GM18868 (cell line): ENCODE measurements around the gene ERC2.
A peak's percentile ranks its signal among the peaks of the same experiment; 100 is the strongest.

Experiments used
- ATAC-seq: cut with Tn5 transposase; IDR thresholded peaks from one replicate; pipeline ENCODE4 v1.9.1; 2021; ENCODE audit warnings: mild to moderate bottlenecking, moderate library complexity; ENCODE audit not compliant: unreplicated experiment

ERC2 gene

DNA sequence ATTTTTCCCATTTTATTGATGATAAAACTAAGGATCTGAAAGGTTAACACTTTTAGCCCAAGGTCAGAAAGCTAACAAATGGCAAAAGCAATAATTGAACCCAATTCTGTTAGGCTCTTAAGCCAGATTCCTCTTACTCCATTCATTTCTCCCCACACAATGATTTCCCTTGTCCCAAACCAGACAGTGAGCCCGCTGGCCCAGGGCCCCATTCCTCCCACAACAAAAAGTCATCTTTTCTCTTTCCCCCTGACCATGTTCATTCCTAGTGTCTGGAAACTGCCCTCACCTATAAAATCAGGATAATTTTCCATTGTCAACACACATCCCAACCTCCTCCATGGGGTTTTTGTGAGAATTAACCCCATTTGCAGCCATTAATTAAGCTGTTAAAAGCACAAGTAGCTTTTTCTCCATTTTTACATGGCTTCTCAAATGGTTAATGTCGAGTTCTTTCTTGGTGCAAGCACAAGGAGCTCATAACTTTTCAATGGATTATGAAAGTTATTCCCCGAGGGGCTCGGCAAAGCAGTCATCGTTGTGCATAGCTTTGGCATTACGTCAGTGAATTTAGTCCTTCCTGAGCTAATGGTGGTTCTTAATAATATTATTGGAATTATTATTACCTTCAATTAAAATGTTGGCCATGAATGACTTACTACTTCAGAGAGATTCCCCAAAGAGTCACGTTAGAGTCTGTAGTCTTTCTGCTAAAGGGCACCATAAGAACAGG lies 830.2 kb downstream of the ERC2 start:
- no peak for ATAC-seq

DNA sequence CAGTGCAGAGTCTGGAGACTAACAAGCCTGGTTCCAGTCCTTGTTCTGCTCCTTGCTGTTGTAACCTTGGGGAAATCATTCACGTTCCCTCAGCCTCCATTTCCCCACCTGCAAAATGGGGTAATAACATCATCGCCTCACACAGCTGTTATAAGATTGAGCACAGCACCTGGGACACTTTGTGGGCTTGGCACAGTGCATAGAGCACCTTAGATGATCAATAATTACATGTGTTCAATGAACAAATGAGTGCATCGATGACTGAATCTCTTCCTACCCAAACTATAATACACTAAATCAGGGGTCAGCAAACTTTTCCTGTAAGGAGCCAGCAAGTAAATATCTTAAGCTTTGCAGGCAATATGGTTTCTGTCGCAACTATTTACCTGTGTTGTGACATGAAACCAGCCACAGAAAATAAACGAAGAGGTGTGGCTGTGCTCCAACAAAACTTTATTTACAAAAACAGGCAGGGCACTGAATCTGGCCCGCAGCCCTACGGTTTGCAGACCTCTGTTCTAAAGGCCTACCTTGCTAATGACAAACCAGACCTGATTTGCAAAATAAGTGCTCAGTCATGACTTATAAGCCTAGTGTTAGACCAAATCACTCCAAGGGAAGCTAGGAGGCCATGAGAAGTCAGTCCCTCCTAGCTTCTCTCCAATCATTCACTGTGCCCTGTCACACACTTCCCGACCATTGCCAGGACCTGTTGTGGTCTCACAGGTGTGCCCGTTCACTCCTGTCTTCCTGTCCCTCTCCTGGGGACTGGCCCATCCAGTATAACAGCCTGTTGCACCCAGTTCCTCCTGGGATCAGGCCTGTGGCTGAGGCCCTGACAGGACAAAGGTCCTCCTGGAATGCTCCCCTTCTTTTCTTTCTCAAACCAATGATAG lies 831.7 kb downstream of the ERC2 start:
- no peak for ATAC-seq

DNA sequence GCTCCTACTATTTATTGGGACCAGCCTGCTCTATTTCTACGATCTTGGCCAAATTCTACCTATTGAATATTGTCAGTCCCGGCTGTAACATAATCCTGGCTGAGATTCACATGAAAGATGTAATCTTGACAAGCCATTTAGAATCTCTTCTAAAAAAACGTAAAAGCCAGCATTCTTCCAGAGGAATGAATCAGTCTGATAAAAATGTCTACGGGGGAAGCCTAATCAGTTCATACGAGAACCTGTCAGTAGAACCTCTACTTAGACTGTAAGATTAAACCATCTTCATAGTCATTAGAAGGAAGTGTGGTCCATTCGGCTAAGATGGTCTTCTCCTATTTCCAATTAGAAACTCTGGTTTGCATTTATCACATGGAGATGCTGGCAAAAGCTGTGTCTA lies 833.9 kb downstream of the ERC2 start:
- no peak for ATAC-seq

DNA sequence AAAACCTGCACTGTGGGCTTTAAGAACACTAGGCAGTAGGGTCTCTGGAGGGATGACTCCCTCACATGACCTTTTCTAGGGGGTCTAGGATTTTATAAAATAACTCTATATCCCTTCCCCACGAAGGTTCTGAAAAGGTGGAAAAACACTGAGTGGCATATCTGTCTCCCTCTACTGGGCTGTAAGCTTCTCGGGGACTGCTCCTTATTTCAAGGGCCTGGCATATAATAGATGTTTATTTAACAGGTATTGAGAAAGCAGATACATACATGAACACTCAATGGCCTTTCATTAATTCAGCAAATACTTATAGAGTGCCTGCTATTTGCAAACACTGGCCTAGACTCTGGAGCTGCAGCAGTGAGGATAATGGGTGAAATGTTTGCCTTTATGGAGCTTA lies 834.9 kb downstream of the ERC2 start:
- ATAC-seq = no peak

DNA sequence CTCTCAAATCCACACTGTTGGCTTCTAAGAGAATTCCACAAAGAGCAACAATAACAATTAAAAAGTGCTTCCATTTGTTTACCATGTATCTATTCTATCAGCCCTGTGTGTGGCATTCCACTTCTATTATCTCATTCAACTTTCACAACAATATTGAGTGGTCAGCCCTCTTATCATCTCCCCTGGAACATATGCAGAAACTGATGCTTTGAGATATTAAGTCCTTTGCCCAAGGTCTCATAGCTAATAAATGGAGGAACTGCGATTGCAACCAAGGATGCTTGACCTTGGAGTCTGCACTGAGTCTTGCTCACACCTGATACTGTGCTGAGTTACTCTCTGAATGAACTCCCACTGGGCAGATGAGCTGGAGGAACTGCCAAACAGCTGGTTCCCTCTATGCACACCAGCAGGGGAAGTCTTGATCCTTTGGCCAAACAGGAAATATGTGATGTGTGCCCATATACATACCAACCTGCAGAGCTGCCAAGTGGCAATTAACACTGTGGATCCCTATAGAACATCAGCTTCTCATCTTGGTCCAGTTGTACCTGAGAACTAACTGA lies 836.4 kb downstream of the ERC2 start:
- no peak for ATAC-seq

DNA sequence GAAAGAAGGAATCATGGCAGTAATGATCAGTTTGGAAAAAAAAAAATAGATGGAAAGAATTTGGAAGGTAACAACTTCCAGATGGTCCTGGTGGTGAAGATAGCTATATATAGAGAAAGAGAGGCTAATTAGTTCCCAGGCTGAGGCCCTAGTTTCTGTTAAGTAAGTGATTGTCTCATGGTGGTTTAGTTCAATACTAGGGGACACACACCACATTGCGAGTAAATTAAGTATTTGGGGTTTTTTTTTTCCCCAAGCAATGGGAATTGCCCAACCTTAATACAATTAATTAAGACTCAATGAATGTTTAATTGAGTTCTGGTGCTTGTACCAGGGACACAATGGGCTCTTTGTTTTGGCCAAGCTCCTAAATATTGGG lies 837.4 kb downstream of the ERC2 start:
- no peak for ATAC-seq

DNA sequence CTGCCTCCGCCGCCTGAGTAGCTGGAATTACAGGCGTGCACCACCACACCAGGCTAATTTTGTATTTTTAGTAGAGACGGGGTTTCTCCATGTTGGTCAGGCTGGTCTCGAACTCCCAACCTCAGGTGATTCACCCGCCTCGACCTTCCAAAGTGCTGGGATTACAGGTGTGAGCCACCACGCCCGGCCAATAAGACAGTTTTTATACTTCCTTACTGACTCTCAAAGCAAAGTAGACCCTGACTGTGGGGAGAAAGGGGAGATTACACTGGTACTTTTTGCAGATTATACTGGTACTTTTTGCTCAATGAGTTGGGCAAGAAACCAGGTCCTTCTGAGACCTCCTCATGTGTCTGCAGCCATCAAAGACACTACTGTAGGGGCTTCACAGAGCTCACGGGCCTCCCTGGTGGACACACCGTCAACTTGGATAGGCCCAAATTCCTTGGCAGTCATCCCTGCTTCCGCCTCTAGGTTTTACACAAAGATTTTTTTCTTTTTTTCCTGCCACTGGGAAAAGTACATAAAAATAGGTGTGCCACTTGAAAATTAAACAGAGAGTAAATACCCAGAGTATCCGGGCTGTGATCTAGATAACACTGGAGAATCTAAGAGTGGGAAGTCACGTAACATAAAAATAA lies 837.9 kb downstream of the ERC2 start:
- no peak for ATAC-seq

DNA sequence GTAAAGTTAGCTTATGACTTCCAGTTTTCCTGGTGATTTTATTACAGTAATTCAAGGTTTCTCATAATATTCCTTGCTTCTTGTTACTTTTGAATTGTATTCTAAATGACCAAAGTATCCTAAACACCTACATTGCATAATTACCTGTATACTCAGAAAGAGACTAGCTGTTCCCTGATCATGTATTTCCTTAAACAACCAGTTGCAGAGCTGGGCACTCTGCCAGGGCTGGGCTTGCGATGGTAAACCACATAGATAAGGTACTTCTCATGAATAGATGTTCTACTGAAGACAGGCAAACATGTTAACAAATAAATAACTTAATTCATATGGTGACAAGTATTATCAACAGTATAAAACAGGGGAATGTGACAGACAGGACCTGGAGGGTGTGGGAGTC lies 838.8 kb downstream of the ERC2 start:
- ATAC-seq = no peak

DNA sequence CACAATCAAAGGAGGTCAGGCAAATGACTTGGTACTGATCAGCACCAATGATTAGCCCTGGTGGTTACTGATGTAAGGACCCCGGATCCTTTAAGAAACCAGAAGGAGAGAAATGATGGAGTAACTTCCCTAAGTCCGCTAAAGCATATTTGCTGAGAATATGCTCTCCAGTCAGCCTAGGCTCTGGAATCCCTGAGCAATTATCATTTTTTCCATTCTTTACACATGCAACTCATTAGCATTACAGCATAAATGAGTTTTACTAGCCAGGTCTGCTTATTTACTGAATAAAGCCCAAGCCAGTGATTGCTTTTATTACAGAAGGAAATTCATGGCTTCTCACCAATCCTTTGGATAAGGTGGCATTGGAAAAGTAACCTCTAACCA lies 842.0 kb downstream of the ERC2 start:
- ATAC-seq = no peak

DNA sequence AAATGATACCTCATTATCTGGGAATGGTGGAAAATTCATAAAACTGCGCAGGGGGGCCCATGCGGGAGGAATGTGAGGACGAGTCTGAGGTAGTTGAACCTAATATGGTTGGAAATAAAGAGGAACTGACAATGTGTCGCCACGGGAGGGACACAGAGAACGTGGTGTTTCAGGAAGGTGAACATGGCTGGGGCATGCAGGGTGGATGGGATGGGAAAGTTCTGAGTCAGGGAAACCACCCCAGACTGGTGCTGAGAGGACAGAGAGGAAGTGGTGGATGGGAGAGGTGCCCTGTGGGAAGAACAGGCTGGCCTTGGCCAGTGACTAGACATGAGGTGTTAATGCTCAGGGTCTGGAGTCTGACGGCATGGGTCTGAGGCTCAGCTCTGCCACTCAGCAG lies 844.0 kb downstream of the ERC2 start:
- ATAC-seq = no peak

DNA sequence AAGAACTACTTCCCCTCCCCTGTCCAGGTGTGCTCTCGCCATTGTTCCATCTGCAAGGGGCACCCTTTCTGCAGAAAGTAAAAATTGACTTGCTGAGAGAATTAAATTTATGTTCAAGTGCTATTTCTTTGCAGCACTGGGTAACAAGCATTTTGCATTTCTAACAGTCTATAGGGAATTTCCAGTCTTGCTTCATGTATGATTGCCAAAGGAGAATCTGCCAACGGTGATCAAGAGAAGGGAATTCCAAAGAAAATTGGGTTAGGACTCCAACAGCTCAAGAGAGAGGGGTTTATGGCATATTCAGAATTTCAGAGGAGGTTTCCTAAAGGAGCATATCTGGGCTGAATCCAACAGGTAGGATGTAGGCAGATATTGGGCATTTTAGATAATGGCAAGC lies 844.5 kb downstream of the ERC2 start:
- no peak for ATAC-seq

DNA sequence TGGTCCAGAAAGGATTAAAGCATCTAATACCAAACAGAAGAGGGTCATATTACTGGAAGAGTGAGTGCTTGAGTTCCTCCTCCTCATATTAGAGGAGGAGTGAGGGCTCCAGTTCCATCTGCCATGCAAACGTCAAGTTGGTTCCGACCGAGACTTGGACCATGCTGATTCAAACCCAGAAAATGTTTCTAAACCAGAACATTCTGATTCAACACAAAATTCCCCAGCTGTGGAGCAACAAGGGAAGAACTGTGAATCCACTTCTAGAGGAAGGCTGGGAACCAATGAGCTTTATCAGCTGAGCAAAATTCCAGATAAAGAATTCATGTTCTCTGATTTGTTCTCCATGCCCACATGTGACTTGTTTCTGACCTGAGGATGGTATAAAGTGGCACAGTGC lies 845.5 kb downstream of the ERC2 start:
- ATAC-seq = no peak

DNA sequence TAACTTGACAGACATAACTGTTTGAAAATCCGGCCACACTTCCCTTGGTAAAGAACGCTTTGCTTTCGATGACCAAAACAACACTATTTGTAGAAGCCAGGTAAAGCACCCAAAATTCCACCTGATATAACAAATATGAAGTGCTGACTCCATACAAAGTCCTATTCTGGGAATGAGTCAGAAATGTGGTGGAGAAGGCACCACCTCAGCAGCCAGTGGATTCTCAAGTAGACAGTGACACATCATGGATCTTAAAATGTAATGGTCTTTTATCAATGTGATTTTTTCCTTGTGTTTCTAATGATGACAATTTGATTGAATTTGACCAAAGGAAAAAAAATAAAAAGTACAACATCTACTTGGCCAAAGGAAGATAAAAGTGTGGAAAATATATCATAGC lies 846.2 kb downstream of the ERC2 start:
- ATAC-seq = no peak

DNA sequence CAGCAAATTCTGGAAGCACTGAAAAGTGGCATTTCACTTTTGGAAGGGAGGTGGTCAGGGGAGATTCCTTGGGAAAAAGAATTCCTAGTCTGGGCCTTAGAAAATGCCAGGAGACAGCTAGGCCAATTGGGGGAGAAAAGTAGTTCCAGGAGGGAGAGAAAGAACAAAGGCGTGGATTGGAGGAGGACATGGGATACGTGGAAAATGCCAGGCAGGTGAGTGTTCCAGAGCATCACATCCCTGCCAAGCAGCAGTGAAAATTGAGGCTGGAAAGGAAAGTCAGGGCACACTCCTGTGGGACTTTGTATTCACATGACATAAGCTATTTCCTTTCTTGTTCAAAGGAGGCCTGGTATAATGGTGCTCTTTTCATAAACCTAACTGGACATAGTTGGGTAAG lies 846.6 kb downstream of the ERC2 start:
- ATAC-seq = no peak

DNA sequence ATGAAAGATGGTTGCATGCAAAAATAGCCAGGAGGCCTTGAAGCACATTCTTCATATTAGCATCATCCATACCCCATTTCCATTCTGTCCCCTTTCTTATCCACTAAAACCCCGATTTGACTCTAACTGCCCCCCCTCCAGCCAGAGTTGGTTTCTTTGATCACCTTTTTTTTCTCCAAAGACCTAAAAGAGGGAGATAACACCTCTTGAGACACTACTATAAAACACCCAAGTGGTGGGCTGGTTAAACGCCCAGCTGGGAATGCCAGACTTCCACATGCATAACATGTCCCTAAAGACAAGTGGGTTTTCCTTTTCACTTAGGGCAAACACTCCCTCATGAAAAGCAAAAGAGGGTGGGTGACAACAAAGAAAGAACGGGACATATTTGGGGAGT lies 847.2 kb downstream of the ERC2 start:
- ATAC-seq = no peak

DNA sequence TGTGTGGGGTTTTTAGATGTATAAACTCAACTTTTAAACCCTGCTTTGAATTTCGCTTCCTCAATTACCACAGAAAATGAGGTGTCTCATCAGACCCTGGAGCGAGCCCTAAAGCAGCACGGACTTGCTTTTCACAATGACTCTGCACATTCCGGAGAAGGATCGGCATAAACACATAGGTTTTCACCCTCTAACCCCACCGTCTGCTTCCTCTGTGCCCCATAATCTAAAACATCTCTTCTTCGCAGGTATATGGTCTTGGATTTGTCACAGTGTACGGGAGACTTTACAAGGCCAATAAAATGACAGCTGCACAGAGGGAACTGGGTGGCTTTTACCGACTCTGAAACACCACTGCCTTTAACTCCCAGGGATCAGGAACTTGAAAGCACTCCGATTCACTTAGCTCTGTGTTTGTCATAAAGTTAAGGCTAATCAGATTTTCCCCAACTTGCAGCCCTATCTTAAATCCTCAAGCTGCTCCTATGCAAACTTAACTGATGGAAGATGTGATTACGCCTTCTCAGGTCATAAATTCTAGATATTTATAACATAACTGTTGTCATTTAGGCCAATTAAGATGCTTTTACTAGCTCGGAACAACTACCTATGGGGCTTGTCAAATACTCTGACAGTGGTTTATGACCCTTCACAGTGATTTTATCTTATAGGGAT lies 847.8 kb downstream of the ERC2 start:
- ATAC-seq = peak; percentile 76

DNA sequence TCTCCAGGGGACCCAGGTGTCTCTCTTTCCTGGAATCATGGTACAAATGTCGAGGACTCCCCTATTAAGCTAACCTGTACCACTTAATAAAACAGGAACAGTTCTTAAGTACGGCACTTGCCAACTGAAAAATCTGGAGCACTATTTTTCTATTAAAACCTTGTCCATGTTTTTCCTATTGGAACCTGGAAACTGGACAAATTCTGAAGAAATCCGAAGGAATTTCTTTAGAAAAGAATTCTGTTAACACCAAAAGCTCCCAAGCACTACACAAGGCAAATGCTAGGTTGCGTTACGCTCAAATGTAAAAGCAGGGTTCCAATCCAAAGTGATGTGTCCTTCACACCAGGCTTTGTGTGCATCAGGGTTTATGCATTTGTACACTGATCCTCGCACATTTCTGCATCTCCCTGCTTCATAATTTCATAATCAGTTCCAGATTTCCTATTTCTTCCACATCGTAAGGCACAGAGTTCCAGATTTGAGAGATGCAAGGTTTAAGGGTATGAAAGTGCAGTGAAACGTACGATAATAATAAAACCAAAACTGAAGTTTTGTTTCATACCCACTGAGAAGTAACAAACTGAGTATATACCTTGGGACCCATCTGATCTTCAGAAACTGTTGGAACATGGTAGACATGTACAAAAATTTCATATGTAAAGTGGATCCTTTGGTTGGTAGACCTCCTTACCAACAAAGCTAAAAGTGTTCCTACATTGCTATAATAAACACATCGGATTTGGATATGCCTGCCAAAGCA lies 849.0 kb downstream of the ERC2 start:
- ATAC-seq = no peak

DNA sequence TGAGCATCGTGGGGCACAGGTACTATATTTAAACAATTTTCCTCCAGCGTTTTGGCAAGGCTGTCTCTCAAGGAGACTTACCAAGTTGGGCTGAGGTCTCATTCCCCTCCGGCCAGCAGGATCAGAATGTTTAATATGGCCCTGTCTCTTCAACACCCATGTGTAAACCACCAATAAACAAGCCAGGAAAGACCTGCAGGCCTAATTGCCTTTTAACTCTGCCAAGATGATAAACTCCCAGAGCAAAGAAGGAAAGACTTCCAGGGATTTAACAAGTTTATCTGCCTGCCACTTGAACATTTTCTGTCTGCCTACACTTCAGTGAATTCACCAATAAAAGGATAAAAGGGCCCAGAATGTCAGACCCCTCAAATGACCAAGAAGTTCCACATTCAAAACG lies 850.9 kb downstream of the ERC2 start:
- ATAC-seq = no peak

DNA sequence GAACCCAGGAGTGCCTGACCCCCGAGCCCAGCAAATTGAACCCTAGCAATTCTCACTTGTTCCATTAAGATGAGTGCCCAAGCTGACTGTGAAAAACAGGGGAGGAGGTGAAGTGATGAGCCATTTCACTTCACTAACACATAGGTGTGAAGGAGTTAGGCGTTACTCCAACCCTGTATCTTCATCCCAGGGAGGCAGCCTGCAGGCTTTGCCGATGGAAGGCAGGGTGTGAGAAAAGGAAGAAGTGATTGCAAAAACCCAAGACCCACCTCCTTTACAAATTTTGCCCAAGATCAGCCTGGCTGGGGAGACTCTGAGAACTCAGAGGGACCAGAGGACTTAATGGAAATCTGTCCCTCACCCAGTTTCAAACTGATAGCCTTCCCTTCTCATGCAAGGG lies 851.5 kb downstream of the ERC2 start:
- no peak for ATAC-seq

DNA sequence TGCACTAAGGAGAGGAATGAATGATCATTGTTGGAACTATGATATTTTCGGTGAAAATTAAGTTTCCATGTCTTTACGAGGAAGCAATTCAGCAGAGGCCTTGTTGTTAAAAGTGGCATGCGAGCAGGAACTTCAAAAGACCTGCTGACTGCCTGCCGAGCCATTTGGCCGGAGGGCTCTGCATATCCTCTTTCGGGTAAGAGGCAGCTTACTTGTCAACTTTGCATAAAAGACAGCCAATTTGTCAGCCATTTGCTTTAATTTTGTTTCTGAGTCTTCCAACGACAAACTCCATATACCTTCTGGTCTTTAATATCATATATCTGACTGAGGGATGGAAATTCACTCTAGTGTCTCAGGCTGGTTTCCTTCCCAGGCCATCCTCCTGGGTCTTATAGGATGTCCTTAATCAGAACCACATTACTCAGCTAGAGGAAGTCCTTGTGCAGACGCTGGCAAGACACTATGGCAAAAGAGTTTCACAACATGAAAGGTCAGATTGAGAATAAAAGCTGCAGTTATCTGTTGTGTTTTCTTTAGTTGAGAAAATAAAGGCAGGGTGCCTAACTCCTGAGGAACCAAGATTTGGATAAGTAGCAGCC lies 852.5 kb downstream of the ERC2 start:
- ATAC-seq = no peak
